Measurements from ENCODE around the gene EHD2.

The EHD2 gene

DNA sequence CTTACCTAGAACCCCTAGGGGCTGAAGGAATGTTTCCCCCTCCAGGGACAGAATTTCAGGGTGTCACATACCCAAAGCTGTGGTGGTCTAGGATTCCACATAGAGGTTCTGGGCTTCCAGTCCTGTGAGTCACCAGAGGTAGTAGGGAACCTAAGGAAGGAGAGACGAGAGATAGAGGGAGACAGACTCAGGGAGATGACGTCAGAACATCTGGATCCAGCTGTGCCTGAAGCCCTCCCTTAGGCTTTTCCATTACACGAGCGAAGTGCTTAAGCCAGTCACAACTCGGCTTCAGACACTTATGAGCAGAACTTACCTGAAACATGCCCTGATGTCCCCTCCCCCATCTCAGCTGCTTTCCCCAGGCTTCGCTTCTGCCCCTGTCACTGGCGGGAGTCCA is 53.4 kb downstream of the EHD2 start:
- H3K36me3 ChIP-seq (ENCODE audit: low read length): no peaks in the 10 kb centered on the region
- H2AFZ ChIP-seq (ENCODE audit: low read depth, low read length, severe bottlenecking): no peak overlapping the region

DNA sequence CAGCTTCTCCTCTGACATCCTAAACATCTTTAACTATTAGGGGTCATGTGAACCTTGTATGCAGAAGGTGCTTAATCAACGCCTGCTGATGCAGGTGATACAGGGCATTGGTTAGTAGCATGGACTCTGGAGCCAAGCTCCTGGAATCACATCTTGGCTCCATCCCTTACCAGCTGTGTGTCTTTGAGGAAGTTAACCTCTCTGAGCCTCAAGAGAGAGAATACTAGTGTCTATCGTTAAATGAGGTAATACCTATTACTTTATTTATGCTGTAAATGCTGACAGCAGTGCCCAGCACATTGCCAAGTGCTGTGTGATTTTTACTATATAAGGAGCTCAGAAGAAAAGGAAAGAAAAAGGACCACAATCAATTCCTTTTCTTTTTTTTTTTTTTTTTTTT is 54.1 kb downstream of the EHD2 start:
- no peaks in the 10 kb centered on the region for H3K36me3 ChIP-seq (ENCODE audit: low read length)
- no peak for TF ChIP-seq EZH2phosphoT487 (conservative IDR thresholded peaks at IDR 0.05; ENCODE audit: low read length)
- TF ChIP-seq, protein P1, sequence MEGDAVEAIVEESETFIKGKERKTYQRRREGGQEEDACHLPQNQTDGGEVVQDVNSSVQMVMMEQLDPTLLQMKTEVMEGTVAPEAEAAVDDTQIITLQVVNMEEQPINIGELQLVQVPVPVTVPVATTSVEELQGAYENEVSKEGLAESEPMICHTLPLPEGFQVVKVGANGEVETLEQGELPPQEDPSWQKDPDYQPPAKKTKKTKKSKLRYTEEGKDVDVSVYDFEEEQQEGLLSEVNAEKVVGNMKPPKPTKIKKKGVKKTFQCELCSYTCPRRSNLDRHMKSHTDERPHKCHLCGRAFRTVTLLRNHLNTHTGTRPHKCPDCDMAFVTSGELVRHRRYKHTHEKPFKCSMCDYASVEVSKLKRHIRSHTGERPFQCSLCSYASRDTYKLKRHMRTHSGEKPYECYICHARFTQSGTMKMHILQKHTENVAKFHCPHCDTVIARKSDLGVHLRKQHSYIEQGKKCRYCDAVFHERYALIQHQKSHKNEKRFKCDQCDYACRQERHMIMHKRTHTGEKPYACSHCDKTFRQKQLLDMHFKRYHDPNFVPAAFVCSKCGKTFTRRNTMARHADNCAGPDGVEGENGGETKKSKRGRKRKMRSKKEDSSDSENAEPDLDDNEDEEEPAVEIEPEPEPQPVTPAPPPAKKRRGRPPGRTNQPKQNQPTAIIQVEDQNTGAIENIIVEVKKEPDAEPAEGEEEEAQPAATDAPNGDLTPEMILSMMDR (IDR thresholded peaks at IDR 0.05; ENCODE audit: insufficient read depth, low read length, poor library complexity, severe bottlenecking): no peak
- no peaks in the 10 kb centered on the region for H3K9me3 ChIP-seq (ENCODE audit: insufficient read depth, low read length)
- H3K9me2 ChIP-seq (replicated peaks; ENCODE audit: insufficient read depth, low read length): no peaks in the 10 kb centered on the region
- H2AFZ ChIP-seq (ENCODE audit: low read depth, low read length, severe bottlenecking): no peak overlapping the region
- H4K20me1 ChIP-seq (ENCODE audit: low read depth, low read length): no peaks in the 10 kb centered on the region
- H3F3A ChIP-seq (ENCODE audit: insufficient read depth): peaks cover 3% of the 10 kb centered on the region; the same call in 1 of the 2 replicates
- H3K27me3 ChIP-seq (ENCODE audit: low read length): no peaks in the 10 kb centered on the region
- H3K27ac ChIP-seq (ENCODE audit: low read depth, low read length): no peak overlapping the region
- no peak overlapping the region for H3K4me3 ChIP-seq (ENCODE audit: insufficient read depth, low read length, poor library complexity, severe bottlenecking)
- H3K9ac ChIP-seq (ENCODE audit: low read length): no peak overlapping the region
- no peaks in the 10 kb centered on the region for H3K79me2 ChIP-seq (ENCODE audit: insufficient read depth, low read length)
- no peak overlapping the region for H3K4me2 ChIP-seq (ENCODE audit: low read depth, low read length, poor library complexity, severe bottlenecking)

More for the DNA sequence above, 53.4 kb downstream of the EHD2 start:
- Histone ChIP-seq H3K9me2 (replicated peaks; ENCODE audit: insufficient read depth, low read length) (no peaks in the 10 kb centered on the region), H3K9ac (ENCODE audit: low read length) (no peak overlapping the region), H3K79me2 (ENCODE audit: insufficient read depth, low read length) (no peaks in the 10 kb centered on the region), H3K9me3 (ENCODE audit: insufficient read depth, low read length) (no peaks in the 10 kb centered on the region), H3K27ac (ENCODE audit: low read depth, low read length) (no peak overlapping the region), H4K20me1 (ENCODE audit: low read depth, low read length) (no peaks in the 10 kb centered on the region), H3K4me3 (ENCODE audit: insufficient read depth, low read length, poor library complexity, severe bottlenecking) (no peak overlapping the region), H3K4me2 (ENCODE audit: low read depth, low read length, poor library complexity, severe bottlenecking) (no peak overlapping the region), H3K27me3 (ENCODE audit: low read length) (no peaks in the 10 kb centered on the region), H3F3A (ENCODE audit: insufficient read depth) (peaks cover 3% of the 10 kb centered on the region; the same call in 1 of the 2 replicates)
- TF ChIP-seq EZH2phosphoT487 (conservative IDR thresholded peaks at IDR 0.05; ENCODE audit: low read length): no peak
- TF ChIP-seq, protein P1 (IDR thresholded peaks at IDR 0.05; ENCODE audit: insufficient read depth, low read length, poor library complexity, severe bottlenecking): no peak

DNA sequence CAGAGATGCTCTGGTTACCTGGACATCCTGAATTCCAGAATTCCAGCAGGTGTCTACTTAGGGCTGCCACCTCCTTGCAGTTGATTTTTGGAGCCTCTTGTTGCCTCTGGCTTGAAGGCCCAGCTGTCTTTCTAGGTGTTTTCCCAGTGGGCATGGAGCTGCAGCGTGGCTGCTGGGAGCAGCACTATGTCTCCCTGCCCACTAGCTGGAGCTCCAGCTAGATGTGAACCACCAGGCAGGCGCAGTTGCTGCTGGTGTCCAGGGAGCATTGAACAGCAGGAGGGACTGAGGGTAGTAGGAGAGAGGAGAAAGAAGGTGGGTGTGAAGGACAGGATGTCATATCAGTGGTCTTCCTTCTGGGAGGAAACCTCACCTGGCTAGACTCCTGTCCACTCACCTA is 55.4 kb downstream of the EHD2 start:
- no peaks in the 10 kb centered on the region for H3K9me2 ChIP-seq (replicated peaks; ENCODE audit: insufficient read depth, low read length)
- H3K4me2 ChIP-seq (ENCODE audit: low read depth, low read length, poor library complexity, severe bottlenecking): no peak overlapping the region
- no peak overlapping the region for H2AFZ ChIP-seq (ENCODE audit: low read depth, low read length, severe bottlenecking)
- H3K27me3 ChIP-seq (ENCODE audit: low read length): no peaks in the 10 kb centered on the region
- H4K20me1 ChIP-seq (ENCODE audit: low read depth, low read length): no peaks in the 10 kb centered on the region
- TF ChIP-seq, protein P1 (IDR thresholded peaks at IDR 0.05; ENCODE audit: insufficient read depth, low read length, poor library complexity, severe bottlenecking): no peak
- no peak for TF ChIP-seq EZH2phosphoT487 (conservative IDR thresholded peaks at IDR 0.05; ENCODE audit: low read length)
- no peaks in the 10 kb centered on the region for H3K9me3 ChIP-seq (ENCODE audit: insufficient read depth, low read length)
- H3K79me2 ChIP-seq (ENCODE audit: insufficient read depth, low read length): no peaks in the 10 kb centered on the region
- no peak overlapping the region for H3K4me3 ChIP-seq (ENCODE audit: insufficient read depth, low read length, poor library complexity, severe bottlenecking)
- H3K9ac ChIP-seq (ENCODE audit: low read length): no peak overlapping the region
- no peaks in the 10 kb centered on the region for H3K36me3 ChIP-seq (ENCODE audit: low read length)
- H3K27ac ChIP-seq (ENCODE audit: low read depth, low read length): no peak overlapping the region
- peaks cover 3% of the 10 kb centered on the region; the same call in 1 of the 2 replicates for H3F3A ChIP-seq (ENCODE audit: insufficient read depth)

Measured in SU-DHL-6 (cell line).